CD4-positive, alpha-beta T cell treated with Interleukin-17A for 1 hour (primary cell): ENCODE measurements around the gene SNHG17.
"Not testable (repeated sequence)": the region's sequence is repeated elsewhere in the genome, so short reads cannot be mapped to it uniquely, and the experiment has no call there.

Source experiments
- DNase-seq: peaks from one replicate; pipeline ENCODE4 v3.0.0-alpha.2; 2020

SNHG17 gene

DNA sequence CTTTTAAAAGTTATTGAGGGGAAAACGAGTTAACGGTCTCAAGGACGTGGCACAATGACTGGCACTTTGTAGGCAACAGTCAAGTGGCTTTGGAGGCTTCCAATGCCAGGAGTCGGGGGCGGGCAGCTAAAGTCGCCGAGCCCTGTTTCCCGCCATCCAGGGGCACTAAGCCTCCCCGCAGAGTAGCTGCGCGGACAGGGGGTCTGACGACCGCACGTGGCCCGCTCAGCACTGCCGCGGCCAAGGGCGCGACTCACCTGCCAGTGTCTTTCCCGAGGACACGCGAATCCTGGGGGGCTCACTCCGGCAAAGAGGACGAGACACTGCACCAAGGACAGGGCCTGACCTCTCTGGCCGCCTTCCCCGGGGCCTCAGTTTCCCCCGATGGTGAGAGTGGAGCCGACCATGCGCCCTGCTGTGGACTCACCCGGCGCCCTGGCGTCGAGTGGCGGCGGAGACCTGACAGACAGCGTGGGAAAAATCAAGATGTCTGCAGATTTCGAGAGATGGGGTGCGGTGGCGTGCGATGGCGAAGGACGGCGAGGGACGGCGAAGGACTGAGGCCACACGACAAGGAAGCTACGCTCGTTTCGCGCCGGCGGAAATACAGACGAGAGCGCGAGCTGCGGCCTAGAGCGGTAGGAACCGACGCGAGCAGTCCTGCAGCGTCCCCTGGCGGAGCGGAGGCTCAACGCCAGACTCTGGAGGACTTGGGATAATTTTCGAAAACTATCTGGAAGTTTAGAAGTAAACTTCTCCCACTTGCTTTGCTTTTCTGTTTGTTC lies at the start of gene SNHG17:
TSS of gene SNHG17 (minus strand) at position 559 of the 785 bp plus-strand sequence.
- peak; percentile 91 for DNase-seq

DNA sequence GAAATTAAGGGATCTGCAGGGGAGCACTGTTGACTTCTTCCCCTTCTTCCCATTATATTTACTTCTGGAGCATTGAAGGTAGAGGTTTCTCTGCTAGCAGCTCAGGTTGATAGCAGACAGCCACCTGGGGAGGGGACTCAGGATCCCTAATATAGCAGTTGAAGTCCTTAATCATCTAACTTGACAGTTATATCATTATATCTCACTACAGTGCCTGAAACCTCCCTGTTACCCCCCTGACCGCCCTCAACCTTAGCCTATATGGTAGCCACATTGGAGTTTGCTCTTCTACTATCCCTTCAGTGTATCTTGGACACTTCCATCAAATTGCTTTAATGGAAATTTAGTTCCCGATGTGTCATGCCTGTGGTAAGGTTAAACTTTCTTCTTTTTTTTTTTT lies 44.5 kb upstream of the SNHG17 start:
- no peak for DNase-seq

DNA sequence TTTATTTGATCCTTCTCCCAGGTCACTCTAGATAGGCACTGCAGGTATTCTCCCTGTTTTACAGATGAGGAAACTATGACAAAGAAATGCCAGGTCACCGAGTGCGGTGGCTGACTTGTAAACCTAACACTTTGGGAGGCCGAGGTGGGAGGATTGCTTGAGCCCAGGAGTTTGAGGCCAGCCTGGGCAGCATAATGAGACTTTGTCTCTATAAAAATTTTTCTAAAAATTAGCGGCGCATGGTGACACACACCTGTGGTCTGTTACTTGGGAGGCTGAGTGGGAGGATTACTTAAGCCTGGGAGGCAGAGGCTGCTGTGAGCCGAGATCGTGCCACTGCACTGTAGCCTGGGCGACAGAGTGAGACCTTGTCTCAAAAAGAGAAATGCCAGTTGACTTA lies 42.6 kb upstream of the SNHG17 start:
- DNase-seq: no peak

DNA sequence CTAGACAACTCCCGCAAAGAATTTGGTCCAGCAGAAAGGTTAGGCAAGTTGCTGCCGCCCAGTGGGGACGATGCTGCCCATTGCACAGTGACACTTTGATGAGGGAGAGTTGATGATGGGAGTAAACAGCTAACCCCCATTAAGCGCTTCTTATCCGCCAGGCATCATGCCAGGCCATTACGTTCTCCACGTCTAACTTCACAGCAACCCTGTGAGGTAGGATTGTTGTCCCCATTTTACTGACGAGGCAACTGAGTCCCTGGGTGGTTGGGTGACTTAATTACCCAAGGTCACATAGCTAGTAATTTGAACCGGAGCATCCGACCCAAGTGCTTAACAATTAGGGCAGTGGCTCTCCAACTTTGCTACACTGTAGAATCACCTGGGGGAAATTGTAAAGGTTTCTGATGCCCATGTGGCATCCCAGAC lies 38.3 kb upstream of the SNHG17 start:
- DNase-seq: no peak

DNA sequence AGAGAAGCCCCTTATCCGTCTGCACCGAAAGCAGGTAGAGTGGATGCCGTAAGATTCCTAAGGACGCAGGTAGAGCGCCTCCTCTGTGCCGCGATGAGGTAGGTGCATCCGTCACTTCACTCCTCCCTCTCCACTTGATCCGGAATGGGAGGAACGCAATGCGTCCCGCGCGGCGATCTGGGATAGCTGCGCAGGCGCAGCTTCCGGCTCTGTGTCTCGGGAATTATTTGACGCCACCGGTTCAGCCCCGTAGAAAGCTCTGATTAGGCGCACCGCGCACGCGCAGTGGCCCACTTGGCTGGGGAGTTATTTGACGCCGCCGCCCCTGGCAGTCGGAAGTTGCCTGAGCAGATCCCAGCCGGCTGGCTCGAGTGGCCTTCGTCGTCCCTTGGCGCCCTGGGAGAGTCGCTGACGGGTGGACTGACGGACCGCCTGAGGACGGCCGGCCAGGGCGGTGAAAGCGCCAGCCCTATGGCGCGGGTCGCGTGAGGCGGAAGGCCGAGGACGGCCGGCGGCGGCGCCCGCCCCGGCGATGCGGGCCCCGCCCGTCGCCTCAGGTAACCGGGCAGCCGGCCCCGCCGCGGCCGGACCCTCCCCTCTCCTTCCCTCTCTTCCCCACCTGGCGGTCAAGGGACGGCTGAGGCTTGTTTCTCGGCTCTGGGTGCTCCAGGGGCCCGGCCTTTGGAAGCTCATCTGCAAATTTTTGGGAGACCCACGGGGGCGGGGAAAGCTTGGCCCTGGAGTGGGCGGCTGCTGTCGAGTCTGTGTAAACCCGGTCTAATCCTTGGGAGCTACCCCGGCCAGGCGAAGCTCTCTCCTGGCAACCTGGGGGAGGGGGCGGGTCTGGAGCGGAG lies 37.6 kb upstream of the SNHG17 start, which contains the start of gene RALGAPB:
TSS of gene RALGAPB (plus strand) at position 331 of the 854 bp plus-strand sequence. CDS start 15,590 bp downstream, outside the sequence.
- peak; percentile 98 for DNase-seq

DNA sequence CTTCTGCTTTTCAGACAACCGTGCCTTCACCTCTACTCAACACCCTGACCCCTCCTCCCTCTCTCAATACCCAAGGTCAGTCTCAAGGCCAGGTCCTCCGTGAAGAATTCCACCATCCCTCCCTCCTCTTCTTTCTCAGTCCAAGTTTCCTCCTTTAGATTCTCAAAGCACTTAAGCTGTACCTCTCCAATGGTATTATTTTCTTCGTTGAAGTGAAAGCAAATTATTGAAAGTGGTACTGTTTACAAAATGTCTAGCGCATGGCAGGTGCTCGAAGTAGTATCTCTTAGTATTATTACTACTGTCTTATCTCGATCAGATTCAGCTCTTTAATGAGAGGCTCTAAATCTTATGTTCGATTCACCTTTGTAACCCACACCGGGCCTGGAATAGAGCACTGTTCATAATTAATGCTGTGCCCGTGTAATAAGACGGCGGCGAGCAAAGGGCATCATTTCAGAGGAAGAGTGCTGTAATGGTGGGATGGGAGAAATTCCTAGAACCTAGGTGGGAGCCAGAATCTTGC lies 36.9 kb upstream of the SNHG17 start:
- DNase-seq: no peak

DNA sequence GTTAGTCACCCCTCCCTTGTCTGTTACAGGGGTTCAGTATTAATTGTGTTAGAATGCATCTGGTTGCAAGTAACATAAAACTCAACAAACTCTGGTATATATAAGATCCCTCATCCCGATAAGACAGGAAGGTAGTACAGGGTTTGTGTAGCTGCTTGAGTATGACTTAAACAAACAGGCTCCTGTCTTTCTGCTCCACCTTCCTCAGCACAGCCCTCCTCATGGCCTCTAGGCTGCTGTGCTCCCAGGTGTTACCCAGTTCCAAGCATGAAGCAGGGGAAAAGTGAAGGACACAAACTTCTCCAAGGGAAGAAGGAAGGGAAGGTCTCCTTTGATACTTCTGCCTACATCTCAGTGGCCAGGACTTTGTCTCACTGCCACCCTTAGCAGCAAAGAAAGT lies 36.1 kb upstream of the SNHG17 start:
- DNase-seq: no peak

DNA sequence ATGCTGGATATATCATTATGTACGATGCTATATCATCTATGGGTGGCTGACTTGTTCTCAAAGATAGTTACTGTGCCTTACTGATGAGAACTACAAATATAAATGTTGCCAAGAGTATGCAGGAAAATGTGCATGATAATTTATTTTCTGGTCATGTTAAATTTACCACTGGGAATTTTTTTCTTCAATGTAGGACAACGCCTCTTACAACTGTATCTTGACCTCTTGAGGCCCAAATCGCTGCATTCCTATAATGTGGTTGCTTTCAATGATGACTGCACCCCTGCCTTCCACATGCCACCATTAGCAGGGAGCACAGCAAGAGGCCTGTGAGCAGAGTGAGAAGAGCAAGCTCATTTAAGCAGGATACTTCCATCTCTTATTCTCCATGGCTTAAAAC lies 31.9 kb upstream of the SNHG17 start:
- no peak for DNase-seq

- DNase-seq: no peak
Observed at GRCh38 chr20:38466171-38466570, 31.0 kb upstream of the SNHG17 start.

GRCh38 chr20:38461569-38461968 lies 26.4 kb upstream of the SNHG17 start:
- DNase-seq: not testable (repeated sequence)

DNA sequence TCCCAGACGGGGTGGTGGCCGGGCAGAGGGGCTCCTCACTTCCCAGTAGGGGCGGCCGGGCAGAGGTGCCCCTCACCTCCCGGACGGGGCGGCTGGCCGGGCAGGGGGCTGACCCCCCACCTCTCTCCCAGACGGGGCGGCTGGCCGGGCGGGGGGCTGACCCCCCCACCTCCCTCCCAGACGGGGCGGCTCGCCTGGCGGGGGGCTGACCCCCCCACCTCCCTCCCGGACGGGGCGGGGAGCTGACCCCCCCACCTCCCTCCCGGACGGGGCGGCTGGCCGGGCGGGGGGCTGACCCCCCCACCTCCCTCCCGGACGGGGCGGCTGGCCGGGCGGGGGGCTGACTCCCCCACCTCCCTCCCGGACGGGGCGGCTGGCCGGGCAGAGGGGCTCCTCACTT lies 26.0 kb upstream of the SNHG17 start:
- DNase-seq: not testable (repeated sequence)

GRCh38 chr20:38460631-38461030 lies 25.5 kb upstream of the SNHG17 start:
- not testable (repeated sequence) for DNase-seq

- DNase-seq: no peak
Observed at GRCh38 chr20:38460040-38460623, 25.0 kb upstream of the SNHG17 start.

DNA sequence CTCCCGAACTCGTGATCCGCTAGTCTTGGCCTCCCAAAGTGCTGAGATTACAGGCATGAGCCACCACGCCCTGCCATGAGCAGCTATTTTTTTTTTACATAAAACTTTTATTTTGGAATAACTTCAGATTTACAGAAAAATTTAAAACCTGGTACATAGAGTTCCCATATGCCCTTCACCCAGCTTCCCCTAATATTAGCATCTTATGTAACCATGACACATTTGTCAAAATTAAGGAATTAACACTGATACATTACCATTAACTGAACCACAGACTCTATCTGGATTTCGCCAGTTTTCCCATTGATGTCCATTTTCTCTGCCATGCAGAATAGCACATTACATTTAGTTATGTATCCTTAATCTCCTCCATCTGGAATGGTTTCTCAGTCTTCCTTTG lies 23.2 kb upstream of the SNHG17 start:
- no peak for DNase-seq

GRCh38 chr20:38454556-38455473 lies 19.7 kb upstream of the SNHG17 start:
- DNase-seq: no peak

DNA sequence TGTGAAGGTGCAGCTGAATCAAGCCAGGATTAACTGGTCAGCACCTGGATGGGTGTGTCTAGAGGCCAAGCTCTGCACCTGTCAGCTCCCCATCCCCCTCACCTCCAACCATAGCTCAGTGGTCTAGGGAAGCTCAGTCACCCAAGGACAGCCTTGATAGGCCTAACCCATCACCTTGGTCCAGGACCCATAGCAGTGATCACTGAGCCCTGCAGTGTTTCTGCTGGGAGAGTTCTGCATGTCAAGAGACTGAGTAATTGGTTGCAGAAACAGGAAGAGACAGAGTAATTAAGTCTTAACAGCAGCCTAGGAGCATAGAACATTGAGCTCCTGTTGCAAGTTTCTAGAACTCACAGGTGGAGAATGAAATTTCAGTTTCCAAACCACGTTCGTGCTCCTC lies 18.8 kb upstream of the SNHG17 start:
- DNase-seq: no peak

- DNase-seq: no peak
Observed at GRCh38 chr20:38452880-38453624, 17.9 kb upstream of the SNHG17 start.

- DNase-seq: no peak
Observed at GRCh38 chr20:38450412-38450975, 15.4 kb upstream of the SNHG17 start.

GRCh38 chr20:38449046-38449445 lies 13.9 kb upstream of the SNHG17 start:
- DNase-seq: no peak

GRCh38 chr20:38447931-38448675 lies 13.0 kb upstream of the SNHG17 start:
- no peak for DNase-seq
